ENCODE measurements around the gene ZNF268.
A peak's percentile ranks its signal among the peaks of the same experiment; 100 is the strongest.

Gene ZNF268

DNA sequence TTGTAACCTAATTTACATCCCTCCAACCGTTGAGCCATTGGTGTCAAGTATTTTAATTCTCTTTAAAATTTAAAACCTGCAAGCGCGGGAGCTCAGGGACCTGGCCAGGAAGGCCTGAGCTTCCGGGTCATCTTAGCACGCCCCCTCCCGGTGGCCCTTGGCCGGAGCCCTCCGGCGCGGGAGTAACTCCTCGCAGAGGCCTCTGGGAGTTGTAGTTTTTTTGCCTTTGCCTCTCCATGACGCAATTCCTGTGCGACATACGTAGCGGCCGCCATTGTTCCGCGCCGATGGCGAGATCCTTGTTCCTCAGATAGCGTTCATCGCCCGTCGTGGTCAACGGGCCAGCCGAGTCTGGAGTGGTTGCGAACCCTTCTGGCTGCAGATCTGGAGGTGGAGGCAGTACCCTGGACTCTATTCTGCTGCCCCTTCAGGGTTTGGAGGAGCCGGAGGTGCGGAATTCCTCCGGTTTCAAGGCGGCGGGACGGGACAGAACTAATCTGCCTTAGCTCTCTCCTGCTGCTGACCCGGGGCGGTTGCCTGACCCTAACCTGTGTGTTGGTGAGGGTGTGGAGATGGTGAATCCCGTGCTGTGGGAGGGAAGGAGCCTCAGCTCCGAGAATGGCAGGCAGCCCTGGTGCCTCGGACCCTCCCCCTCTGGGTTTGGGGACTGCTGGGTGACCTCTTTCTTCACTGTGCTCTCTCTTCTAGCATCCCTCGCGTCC lies at the start of gene ZNF268:
Gene ZNF268 (plus strand): TSS at position 258 of the 722 bp plus-strand sequence. CDS start 503 bp downstream, outside the sequence.
- DNase-seq (ENCODE audit: low read depth), result peak; percentile 81

DNA sequence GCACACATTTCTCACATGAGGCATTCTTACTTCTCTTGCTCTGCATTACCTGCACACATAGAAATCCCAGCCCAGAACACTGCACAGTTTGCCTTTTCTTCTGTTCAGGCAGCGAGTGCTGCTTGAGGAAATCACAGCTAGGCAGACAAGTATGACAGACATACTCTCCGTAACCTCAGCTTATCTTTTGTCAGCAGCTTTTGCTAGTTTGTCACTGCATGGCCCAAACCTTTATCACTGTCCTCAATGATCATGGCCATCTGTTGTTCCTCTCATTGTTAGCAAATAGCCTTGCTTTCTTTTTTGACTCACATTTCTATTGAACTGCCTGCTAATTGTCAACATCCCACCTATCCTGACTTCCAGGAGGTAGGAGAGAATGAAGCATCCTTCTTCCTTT lies 45.5 kb upstream of the ZNF268 start:
- DNase-seq (ENCODE audit: low read depth), result no peak

DNA sequence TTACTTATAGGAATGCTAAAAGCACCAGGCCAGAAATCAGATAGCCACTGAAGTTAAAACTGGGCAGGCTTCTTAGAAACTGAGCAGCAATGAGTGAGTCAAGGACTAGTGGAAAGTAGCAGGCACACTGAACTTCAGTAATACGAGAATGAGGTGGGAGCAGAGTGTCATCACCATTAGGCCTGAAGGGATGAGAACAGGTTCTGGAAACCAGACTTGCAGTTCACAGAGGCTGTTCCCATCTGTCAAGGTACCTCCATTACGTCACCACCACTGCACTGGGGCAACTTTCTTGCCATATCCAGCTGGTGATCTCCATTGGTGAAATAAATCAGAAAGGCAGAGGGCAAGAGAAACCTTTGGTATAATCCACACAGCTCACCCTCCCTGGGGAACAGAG lies 35.3 kb upstream of the ZNF268 start:
- DNase-seq (ENCODE audit: low read depth), result no peak

DNA sequence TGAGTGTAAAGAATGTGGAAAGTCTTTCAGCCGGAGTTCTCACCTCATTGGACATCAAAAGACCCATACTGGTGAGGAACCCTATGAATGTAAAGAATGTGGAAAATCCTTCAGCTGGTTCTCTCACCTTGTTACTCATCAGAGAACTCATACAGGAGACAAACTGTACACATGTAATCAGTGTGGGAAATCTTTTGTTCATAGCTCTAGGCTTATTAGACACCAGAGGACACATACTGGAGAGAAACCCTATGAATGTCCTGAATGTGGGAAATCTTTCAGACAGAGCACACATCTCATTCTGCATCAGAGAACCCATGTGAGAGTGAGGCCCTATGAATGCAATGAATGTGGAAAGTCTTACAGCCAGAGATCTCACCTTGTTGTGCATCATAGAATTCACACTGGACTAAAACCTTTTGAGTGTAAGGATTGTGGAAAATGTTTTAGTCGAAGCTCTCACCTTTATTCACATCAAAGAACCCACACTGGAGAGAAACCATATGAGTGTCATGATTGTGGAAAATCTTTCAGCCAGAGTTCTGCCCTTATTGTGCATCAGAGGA lies 25.1 kb upstream of the ZNF268 start:
- no peak for DNase-seq (ENCODE audit: low read depth)

DNA sequence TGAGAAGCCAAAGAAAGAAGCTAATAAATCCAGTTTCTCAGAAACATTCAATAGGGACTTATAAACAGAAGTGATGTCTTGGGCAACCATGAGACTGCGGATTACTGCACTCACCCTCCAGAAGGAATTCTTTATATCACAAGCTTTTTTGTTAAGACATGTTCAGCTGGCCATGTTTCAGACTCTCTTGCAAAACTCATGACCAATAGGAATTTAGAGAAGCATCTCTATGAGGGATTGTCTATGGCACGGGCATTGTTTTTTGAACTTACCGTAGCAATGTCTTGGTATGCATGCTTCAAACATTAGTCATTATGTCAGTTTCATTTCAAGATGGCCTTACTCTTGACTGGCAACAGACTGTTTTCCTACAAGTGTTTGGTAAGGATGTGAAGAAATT lies 15.5 kb upstream of the ZNF268 start:
- no peak for DNase-seq (ENCODE audit: low read depth)

DNA sequence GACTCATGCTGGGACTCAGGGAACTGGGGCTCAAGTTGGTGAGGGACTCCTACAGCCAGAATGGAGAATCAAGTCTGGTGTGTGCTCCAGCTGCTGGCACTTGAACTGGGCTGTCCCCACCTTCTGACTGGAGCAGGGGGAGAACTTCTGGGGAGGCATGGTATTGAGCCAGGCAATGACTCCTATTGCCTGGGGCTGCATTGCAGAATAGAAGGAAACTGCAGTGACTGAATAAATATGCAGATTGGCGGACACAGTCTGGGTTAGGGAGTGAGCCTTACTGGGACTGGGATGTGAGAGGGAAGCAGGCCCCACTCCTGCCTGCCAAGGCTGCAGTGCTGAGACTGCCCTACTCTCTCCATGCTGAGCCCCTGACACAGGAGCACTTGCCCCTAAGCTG lies 8.8 kb upstream of the ZNF268 start:
- DNase-seq (ENCODE audit: low read depth), result no peak

DNA sequence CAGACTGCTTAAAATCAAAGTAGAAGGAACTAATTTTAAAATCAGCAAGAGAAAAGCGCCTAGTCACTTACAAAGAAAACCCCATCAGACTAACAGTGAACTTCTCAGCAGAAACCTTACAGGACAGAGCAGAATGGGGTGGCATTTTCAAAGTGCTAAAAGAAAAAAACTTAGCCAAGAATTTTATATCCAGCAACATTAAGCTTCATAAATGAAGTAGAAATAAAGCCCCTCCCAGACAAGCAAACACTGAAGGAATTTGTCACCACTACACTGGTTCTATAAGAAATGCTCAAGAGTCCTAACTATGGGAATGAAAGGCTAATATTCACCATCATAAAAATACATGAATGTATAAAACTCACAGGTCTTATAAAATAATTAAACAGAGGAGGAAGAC lies 6.4 kb upstream of the ZNF268 start:
- no peak for DNase-seq (ENCODE audit: low read depth)

DNA sequence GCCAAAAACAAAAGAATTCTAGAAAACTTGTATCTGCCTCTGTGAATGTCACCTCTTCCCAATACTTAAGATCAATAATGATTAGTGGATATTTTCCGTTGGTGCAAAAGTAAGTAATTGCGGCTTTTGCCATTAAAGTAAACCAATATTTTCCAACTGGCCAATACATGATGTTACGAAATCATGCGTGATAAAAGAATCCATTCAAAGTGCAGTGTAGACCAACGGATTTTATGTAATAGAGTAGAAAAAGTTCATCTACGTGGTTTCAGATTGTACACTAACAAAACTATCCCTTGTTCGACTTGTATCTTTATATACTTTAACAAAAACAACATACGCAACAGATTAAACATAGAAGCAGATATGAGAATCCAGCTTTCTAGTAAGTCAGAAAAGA lies 626 bp upstream of the ZNF268 start:
- no peak for DNase-seq (ENCODE audit: low read depth)

DNA sequence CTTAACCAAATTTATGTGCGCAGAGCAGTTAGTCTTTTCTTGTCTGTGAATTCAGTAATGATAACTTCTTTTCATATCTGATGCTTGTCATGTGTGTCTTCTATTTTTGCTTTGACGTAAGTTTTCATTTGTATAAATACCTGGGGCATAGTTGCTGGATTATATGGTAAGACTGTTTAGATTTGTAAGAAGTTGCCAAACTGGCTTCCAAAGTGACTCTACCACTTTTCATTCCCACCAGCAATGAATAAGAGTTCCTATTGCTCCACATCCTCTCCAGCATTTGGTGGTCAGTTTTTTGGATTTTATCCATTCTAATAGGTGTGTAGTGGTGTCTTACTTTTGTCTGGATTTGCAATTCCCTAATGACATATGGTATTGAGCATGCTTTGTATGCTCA lies 8.9 kb downstream of the ZNF268 start:
- DNase-seq (ENCODE audit: low read depth), result no peak

DNA sequence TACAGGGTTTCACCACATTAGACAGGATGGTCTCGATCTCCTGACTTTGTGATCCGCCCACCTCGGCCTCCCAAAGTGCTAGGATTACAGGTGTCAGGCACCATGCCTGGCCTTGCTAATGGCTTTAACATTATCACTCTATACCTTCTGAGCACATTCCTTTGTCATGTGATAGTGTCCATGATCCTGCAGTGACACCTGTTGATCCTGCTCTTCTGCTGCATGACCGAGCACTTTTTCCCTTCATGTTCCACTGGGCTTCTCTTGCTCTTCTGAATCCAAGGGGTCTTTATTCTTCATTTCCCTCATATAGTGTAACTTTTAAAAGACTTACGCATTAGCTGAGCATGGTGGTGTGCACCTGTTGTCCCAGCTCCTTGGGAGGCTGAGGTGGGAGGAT lies 11.6 kb downstream of the ZNF268 start:
- no peak for DNase-seq (ENCODE audit: low read depth)

DNA sequence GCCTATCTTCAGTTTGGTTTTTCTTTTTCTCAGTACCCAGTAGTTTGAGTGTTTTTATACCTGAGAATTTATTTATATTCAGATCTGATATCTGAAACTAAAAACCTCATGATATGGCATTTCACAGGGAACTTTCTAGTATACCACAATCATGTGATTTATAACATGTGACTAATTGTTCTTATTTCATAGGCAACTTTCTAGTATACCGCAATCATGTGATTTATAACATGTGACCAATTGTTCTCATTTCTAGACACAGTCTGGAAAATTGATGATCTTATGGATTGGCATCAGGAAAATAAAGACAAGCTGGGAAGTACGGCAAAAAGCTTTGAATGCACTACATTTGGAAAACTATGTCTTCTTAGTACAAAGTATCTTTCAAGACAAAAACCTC lies 20.6 kb downstream of the ZNF268 start:
- no peak for DNase-seq (ENCODE audit: low read depth)

DNA sequence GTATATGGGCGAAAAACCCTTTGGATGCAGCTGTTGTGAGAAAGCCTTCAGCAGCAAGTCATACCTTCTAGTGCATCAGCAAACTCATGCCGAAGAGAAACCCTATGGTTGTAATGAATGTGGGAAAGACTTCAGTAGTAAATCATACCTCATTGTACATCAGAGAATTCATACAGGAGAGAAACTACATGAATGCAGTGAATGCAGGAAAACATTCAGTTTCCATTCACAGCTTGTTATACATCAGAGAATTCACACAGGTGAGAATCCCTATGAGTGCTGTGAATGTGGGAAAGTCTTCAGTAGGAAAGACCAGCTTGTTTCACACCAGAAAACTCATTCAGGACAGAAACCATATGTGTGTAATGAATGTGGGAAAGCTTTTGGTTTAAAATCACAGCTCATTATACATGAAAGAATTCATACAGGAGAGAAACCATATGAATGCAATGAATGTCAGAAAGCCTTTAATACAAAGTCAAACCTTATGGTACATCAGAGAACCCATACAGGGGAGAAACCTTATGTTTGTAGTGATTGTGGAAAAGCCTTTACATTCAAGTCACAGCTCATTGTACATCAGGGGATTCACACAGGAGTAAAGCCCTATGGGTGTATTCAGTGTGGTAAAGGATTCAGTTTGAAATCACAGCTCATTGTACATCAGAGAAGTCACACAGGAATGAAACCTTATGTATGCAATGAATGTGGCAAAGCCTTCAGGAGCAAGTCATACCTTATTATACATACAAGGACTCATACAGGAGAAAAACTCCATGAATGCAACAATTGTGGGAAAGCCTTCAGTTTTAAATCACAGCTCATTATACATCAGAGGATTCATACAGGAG lies 21.4 kb downstream of the ZNF268 start:
- DNase-seq (ENCODE audit: low read depth), result no peak

DNA sequence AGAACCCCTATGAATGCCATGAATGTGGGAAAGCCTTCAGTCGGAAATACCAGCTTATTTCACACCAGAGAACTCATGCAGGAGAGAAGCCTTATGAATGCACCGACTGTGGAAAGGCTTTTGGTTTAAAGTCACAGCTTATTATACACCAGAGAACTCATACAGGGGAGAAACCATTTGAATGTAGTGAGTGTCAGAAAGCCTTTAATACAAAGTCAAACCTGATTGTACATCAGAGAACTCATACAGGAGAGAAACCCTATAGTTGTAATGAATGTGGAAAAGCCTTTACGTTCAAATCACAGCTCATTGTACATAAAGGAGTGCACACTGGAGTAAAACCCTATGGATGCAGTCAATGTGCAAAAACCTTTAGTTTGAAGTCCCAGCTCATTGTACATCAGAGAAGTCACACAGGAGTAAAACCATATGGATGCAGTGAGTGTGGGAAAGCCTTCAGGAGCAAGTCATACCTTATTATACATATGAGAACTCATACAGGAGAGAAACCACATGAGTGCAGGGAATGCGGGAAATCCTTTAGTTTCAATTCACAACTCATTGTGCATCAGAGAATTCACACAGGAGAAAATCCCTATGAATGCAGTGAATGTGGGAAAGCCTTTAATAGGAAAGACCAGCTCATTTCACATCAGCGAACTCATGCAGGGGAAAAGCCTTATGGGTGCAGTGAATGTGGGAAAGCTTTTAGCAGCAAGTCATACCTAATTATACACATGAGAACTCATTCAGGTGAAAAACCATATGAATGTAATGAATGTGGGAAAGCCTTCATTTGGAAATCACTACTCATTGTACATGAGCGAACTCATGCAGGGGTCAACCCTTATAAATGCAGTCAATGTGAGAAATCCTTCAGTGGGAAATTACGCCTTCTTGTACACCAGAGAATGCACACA lies 22.3 kb downstream of the ZNF268 start:
- no peak for DNase-seq (ENCODE audit: low read depth)

DNA sequence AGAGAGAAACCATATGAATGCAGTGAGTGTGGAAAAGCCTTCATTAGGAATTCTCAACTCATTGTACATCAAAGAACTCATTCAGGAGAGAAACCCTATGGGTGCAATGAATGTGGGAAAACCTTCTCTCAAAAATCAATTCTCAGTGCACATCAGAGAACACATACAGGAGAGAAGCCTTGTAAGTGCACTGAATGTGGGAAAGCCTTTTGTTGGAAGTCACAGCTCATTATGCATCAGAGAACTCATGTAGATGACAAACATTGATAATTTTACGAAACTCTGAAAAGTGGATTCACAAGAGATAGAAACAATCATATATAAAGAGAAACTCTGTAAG lies 22.9 kb downstream of the ZNF268 start:
- no peak for DNase-seq (ENCODE audit: low read depth)

DNA sequence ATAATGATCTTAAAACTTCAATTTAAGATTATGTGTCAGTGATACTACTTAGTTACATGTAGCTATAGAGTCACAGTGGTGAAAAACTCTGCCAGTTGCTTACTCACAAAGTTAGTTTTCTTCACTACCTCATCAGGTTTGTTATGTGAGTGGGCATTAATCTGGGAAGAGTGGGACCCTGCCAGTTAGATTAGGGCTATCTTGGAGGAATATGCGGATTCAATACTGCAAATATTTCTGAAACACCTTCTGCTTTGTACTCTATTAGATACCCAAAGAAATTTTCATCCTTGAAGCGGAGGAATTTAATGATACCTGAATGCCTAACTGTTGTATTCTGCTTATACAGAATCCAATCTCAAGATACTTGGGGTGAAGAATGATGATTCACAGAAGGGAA lies 25.1 kb downstream of the ZNF268 start:
- no peak for DNase-seq (ENCODE audit: low read depth)

DNA sequence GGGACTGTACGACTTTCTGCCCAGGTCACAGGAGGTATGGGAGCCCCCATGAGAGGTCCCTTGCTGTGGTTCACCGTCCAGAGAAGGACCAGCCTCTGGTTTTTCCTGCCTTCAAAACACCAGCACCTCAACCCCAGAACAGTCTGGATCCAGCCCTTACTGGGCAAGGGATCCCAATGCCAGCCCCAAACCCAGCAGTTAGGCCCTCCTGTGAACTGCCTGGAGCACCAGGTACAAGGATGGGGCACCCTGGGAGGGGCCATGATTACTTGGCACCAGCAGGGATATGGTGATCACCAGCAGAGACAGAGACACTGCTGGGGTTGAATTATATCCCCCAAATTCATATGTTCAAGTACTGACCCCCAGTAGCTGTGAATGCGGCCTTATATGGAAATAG lies 34.4 kb downstream of the ZNF268 start:
- DNase-seq (ENCODE audit: low read depth), result no peak

DNA sequence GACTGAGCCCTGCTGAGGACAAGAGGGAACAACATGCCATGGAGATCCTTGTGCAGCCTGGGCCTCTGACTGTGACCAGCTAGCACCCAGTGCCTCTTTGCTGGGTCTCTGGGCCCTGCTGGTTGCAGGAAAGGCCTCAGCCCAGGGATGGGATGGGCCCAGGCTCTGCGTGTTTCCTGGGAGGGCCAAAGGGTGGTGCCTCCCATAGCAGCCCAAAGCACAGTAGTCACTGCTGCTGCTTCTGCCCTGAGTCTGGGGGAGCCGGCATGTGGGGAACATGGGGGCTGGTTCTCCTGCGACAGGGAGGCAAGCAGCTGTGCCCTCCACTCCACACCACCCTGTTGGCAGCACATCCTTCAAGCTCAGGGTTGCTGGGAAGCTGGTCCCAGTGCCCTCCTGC lies 35.9 kb downstream of the ZNF268 start:
- no peak for DNase-seq (ENCODE audit: low read depth)

DNA sequence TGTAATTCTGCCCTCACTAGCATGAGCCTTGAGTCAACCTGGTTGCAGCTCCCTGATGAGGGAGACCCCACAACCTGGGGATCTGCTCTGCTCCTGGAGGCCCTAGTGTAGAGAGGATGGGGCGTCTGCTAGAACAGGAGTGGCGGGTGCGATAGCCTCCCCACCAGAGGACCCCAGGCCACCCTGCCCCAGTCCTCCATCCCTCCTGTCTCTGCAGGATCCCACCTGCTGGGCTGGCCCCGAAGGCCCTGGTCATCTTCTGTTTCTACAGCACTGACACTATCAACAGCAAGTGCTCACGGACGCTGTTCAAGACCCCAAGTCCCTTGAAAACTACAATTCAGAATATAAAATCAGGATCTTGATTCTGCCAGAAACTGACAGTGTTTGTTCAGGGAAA lies 39.2 kb downstream of the ZNF268 start:
- DNase-seq (ENCODE audit: low read depth), result no peak

DNA sequence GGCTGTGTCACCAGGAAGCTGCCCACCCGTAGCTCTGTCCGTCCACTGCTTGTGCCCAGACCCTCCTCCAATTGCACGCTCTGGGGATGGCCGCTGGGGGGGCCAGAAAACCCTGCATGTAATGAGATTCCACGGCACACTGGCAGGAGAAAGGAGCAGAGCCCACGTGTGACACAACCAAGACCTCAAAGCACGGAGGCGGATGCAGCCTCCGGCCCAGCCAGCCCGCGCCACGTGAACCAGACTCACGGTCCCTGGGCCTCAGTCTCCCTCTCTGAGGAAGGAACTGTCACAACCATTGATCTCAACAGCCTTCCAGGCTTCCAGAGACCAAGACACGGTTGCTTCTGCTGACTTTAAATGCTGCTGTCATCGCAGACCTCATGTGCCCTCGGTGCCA lies 39.9 kb downstream of the ZNF268 start:
- no peak for DNase-seq (ENCODE audit: low read depth)

DNA sequence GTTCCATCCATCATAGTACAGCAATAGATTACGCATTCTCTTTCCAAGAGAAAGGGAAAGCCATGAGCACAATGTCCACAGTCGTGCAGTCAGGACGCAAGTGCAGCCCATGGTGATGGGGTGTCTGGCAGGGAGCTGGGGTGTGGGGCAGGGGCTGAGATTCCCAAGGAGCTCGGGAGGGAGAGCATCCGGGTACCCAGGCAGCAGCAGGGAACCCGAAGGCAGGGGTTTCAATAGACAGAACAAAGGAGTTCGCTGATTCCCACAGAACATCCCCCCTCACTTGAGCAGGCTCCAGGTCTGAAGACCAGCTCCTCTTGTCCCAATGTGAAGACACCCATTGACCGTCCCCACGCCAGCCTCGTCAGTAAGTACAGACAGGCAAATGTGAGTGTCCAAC lies 40.9 kb downstream of the ZNF268 start:
- no peak for DNase-seq (ENCODE audit: low read depth)

DNA sequence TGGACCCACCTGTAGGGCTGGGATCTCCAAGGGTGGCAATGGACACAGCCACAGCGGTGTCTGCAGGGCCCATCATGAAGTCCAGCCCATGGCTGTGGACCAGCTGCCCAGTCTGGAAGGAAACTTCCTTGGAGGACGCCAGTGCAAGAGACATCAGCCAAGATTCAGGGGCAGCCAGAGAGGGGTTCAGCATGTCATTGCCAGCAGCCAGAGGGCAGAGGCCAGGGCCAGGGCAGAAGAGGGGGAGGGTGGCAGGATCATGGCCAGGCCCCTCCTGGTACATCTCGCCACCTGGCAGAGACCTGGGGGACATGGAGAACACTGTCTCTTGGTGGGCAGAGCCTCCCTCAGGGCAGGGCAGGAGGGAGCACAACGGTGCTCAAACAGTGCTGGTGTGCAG lies 44.2 kb downstream of the ZNF268 start:
- DNase-seq (ENCODE audit: low read depth), result no peak

DNA sequence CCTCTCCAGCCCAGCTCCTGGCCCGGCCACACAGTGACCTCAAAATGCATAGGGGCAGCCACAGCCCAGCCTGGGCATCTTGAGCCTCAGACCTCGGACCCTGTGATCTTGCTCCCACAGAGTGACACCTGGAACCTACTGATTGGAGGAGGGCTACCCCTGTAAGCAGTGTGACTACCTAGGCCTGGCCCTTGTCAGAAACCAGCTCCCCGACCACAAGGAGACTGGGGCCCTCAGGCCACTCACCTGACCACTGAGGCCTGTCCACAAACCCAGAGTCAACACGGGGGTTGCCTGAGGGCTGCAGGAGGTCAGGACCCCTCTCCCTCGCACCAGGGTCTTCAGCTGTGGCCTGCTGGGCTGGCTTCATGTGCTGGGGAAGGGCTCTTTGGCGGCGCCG lies 45.4 kb downstream of the ZNF268 start:
- DNase-seq (ENCODE audit: low read depth), result no peak

Data from activated T-cell treated with anti-CD3 and anti-CD28 coated beads for 1 hour (primary cell).